Upper lobe of left lung (tissue), 6 donors: ENCODE measurements around the gene ESAM. TPM values are rescaled to one million over a fixed set of nuclear protein-coding genes. Genes with fewer than 3 reads are reported as not detected.

Experiments used
- ATAC-seq, 2 donors: fragments of 200-7000 bp; cut with Tn5 transposase; one replicate each; pipeline ENCODE4 v1.9.1; 2022; ENCODE audit warnings: mild to moderate bottlenecking in 2 of 2, moderate library complexity in 2 of 2; ENCODE audit not compliant: low FRiP score in 2 of 2
- DNase-seq, 2 donors: peaks; one replicate each; pipeline ENCODE4 v3.0.0-alpha.2; 2019 to 2020
- H3K27ac ChIP-seq, 4 donors: fragments of 200-600 bp; sonication (generic); one replicate each; pipeline ENCODE4 v1.5.1; 2016 to 2019
- H3K27me3 ChIP-seq, 4 donors: fragments of 200-600 bp; sonication (generic); one replicate each; pipeline ENCODE4 v1.5.1; 2017 to 2019
- H3K36me3 ChIP-seq, 4 donors: fragments of 200-600 bp; sonication (generic); one replicate each; pipeline ENCODE4 v1.5.1; 2016 to 2019
- H3K4me1 ChIP-seq, 4 donors: fragments of 200-600 bp; sonication (generic); one replicate each; pipeline ENCODE4 v1.5.1; 2018 to 2019
- H3K4me3 ChIP-seq, 4 donors: fragments of 200-600 bp; sonication (generic); one replicate each; pipeline ENCODE4 v1.5.1; 2017 to 2019; ENCODE audit warnings: mild to moderate bottlenecking in 2 of 4, moderate library complexity in 1 of 4
- H3K9me3 ChIP-seq, 4 donors: fragments of 200-600 bp; sonication (generic); one replicate each; pipeline ENCODE4 v1.5.1; 2018 to 2019
- CTCF ChIP-seq, 6 experiments: fragments of 450-650 bp in 4 of 6; fragments of 200-600 bp in 2 of 6; sonication (generic) in 2 of 6; IDR thresholded peaks; one replicate each; pipeline ENCODE4 v1.5.1; 2016 to 2019; ENCODE audit warnings: antibody characterized with exemption in 6 of 6
- EP300 ChIP-seq, 4 donors: sonication (generic); formaldehyde crosslinking; IDR thresholded peaks; one replicate each; pipeline ENCODE4 v1.5.1; 2017; ENCODE audit warnings: antibody characterized with exemption in 4 of 4, control low read depth in 2 of 4
- POLR2A ChIP-seq, 4 donors: fragments of 450-650 bp; IDR thresholded peaks; one replicate each; pipeline ENCODE4 v1.5.1; 2016 to 2017; ENCODE audit warnings: antibody characterized with exemption in 4 of 4, mild to moderate bottlenecking in 2 of 4
- POLR2AphosphoS5 ChIP-seq, 2 donors: sonication (generic); formaldehyde crosslinking; IDR thresholded peaks; one replicate each; pipeline ENCODE4 v1.5.1; 2017; ENCODE audit warnings: antibody characterized with exemption in 2 of 2
- WGBS, 2 donors: methylation state at CpG; one replicate each; pipeline ENCODE4 v1.1.5; 2017 to 2018; 5-methylcytosine and 5-hydroxymethylcytosine counted together
- total RNA-seq, 6 donors: library from RNA; depleted of rRNA in 4 of 6; stranded (reverse); fragments of >200 nt in 4 of 6; gene quantifications; one replicate each; pipeline versions ENCODE4 v1.1.0 to v1.2.1, GENCODE V29; 2016 to 2021
- donor health status: DM: no; HTN: no; CAD: no; lungs with moderate emphysema.
- donor health status: DM: no; HTN: yes; CAD: no; lungs with severe emphysema.

Gene ESAM
- total RNA-seq, 6 donors from 2014 or later, result 39.8 to 177 (median 128) TPM

- Histone ChIP-seq H3K36me3 (peaks cover 0 to 24% (median 2%) of the 10 kb centered on the region in 4 donors), H3K27me3 (no peaks in the 10 kb centered on the region), H3K27ac (peak overlapping the region; percentile 80 to 85 (median 82)), H3K4me3 (no peak overlapping the region), H3K4me1 (peaks cover 53 to 67% (median 61%) of the 10 kb centered on the region in 4 donors), H3K9me3 (no peaks in the 10 kb centered on the region)
- ATAC-seq (no peak), DNase-seq (no peak)
- TF ChIP-seq CTCF (IDR thresholded peaks at IDR 0.05), result no peak
- TF ChIP-seq POLR2A (IDR thresholded peaks at IDR 0.05), result peak in 1 of 4 donors; percentile 54
- WGBS, 2 donors, result 60 to 74% methylated on average over 7 of the region's 7 CpGs
Observed at GRCh38 chr11:124748100-124748418, 14.0 kb downstream of the ESAM start.

GRCh38 chr11:124747406-124748099 is 14.5 kb downstream of the ESAM start:
- WGBS, 2 donors, result 67 to 72% methylated on average over 14 of the region's 14 CpGs
- Histone ChIP-seq H3K9me3 (no peaks in the 10 kb centered on the region), H3K36me3 (peaks cover 0 to 19% (median 2%) of the 10 kb centered on the region in 4 donors), H3K4me3 (peak overlapping the region in 1 of 4 donors; percentile 51), H3K27ac (peak overlapping the region; percentile 80 to 85 (median 82)), H3K4me1 (peaks cover 48 to 62% (median 56%) of the 10 kb centered on the region in 4 donors), H3K27me3 (no peaks in the 10 kb centered on the region)
- TF ChIP-seq POLR2AphosphoS5 (IDR thresholded peaks at IDR 0.05) (no peak), EP300 (IDR thresholded peaks at IDR 0.05) (no peak), POLR2A (IDR thresholded peaks at IDR 0.05) (no peak), CTCF (IDR thresholded peaks at IDR 0.05) (no peak)
- ATAC-seq (no peak), DNase-seq (no peak)

DNA sequence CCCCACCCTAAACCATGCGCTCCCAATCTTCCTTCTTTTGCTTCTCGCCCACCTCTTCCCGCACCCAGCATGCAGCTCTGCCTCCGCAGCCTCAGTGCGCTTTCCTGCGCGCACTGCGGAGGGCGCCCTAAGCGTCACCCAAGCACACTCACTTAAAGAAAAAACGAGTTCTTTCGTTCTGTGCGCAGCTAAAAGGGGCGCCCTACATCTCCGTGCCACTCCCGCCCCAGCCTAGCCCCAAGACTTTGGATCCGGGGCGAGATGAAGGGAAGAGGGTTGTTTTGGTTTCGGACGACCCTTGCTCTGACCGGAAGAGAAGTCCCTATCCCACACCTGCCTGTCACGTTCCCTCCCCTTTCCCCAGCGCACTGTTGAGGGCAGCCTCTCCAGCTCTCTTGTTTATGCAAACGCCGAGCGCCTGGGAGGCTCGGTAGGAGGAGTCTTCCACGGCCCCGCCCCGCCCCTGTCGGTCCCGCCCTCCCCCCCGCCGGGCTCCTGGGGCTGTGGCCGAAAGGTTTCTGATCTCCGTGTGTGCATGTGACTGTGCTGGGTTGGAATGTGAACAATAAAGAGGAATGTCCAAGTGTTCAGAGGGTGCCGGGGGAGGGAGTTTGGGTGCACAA is 15.4 kb downstream of the ESAM start:
- Histone ChIP-seq H3K27ac (peak overlapping the region; percentile 80 to 85 (median 82)), H3K4me1 (peaks cover 41 to 55% (median 51%) of the 10 kb centered on the region in 4 donors), H3K4me3 (peak overlapping the region in 3 of 4 donors; percentile 45 to 67 (median 51)), H3K27me3 (no peaks in the 10 kb centered on the region), H3K9me3 (no peaks in the 10 kb centered on the region), H3K36me3 (peaks cover 0 to 11% (median under 1%) of the 10 kb centered on the region in 4 donors)
- peak; percentile 75 to 89 for TF ChIP-seq POLR2AphosphoS5 (IDR thresholded peaks at IDR 0.05)
- peak; percentile 25 to 66 (median 56) for TF ChIP-seq CTCF (IDR thresholded peaks at IDR 0.05)
- peak in 3 of 4 donors; percentile 46 to 84 (median 81) for TF ChIP-seq POLR2A (IDR thresholded peaks at IDR 0.05)
- TF ChIP-seq EP300 (IDR thresholded peaks at IDR 0.05), result no peak
- WGBS, 2 donors, result 1 to 3% methylated on average over 32 to 35 of the region's 37 CpGs
- DNase-seq, result peak; percentile 92 to 94
- peak; percentile 87 to 93 for ATAC-seq

GRCh38 chr11:124745835-124746620 is 16.1 kb downstream of the ESAM start:
- ATAC-seq (peak in 1 of 2 donors; percentile 23), DNase-seq (peak in 1 of 2 donors; percentile 65)
- Histone ChIP-seq H3K27me3 (no peaks in the 10 kb centered on the region), H3K4me1 (peaks cover 42 to 57% (median 49%) of the 10 kb centered on the region in 4 donors), H3K9me3 (no peaks in the 10 kb centered on the region), H3K4me3 (peak overlapping the region in 3 of 4 donors; percentile 45 to 67 (median 51)), H3K36me3 (peaks cover 0 to 6% (median 0%) of the 10 kb centered on the region in 4 donors), H3K27ac (peak overlapping the region; percentile 70 to 85 (median 82))
- peak in 4 of 6 experiments; percentile 8 to 21 (median 11) for TF ChIP-seq CTCF (IDR thresholded peaks at IDR 0.05)
- TF ChIP-seq EP300 (IDR thresholded peaks at IDR 0.05), result no peak
- 24 to 26% methylated on average over 22 to 38 of the region's 41 CpGs for WGBS, 2 donors
